GM12864 (cell line): ENCODE measurements around the gene IPO9.
A peak's percentile ranks its signal among the peaks of the same experiment; 100 is the strongest.

ENCODE experiments used
- DNase-seq: peaks from one replicate; pipeline ENCODE4 v3.0.0-alpha.2; 2011; ENCODE audit warnings: low read depth
- H3K4me3 ChIP-seq: 2 replicates; pipeline ENCODE4 v1.5.1; 2011; ENCODE audit warnings: mild to moderate bottlenecking, low read depth, low read length, control low read depth
- CTCF ChIP-seq: IDR thresholded peaks from 2 replicates; pipeline ENCODE4 v1.5.1; 2011; ENCODE audit warnings: low read depth, mild to moderate bottlenecking, moderate library complexity, low read length, control low read depth, inconsistent platforms; ENCODE audit errors: missing control alignments

Gene IPO9

GRCh38 chr1:201825245-201825644 lies 3.7 kb upstream of the IPO9 start:
- no peak overlapping the region for H3K4me3 ChIP-seq
- no peak for TF ChIP-seq CTCF
- DNase-seq: no peak

- H3K4me3 ChIP-seq: no peak overlapping the region
- no peak for TF ChIP-seq CTCF
- no peak for DNase-seq
Measured at GRCh38 chr1:201826830-201827229, 2.1 kb upstream of the IPO9 start.

- no peak for DNase-seq
- TF ChIP-seq CTCF: no peak
- no peak overlapping the region for H3K4me3 ChIP-seq
Measured at GRCh38 chr1:201827321-201828216, 1.4 kb upstream of the IPO9 start.

- no peak for TF ChIP-seq CTCF
- DNase-seq: no peak
- peak overlapping the region; percentile 41; the same call in 1 of the 2 replicates for H3K4me3 ChIP-seq
Measured at GRCh38 chr1:201828217-201828819, 639 bp upstream of the IPO9 start.

- no peak for TF ChIP-seq CTCF
- no peak overlapping the region for H3K4me3 ChIP-seq
- DNase-seq: no peak
Measured at GRCh38 chr1:201831371-201831770, 2.4 kb downstream of the IPO9 start.

GRCh38 chr1:201834621-201835020 lies 5.7 kb downstream of the IPO9 start:
- H3K4me3 ChIP-seq: no peak overlapping the region
- no peak for DNase-seq
- no peak for TF ChIP-seq CTCF
